CD4-positive, alpha-beta T cell (primary cell): Measurements from ENCODE around the gene CTNNA2. TPM values are rescaled to one million over a fixed set of nuclear protein-coding genes. Genes with fewer than 3 reads are reported as not detected.

Experiments
- ATAC-seq: fragments of 200-7000 bp; cut with Tn5 transposase; one replicate; pipeline ENCODE4 v1.10.0; 2022; ENCODE audit warnings: mild to moderate bottlenecking; ENCODE audit not compliant: poor library complexity
- CTCF ChIA-PET: fragments of 350-600 bp; sonication (Branson Sonifier 250); formaldehyde crosslinking; loops from one replicate; lab custom pipeline; 2021; ENCODE audit warnings: antibody characterized with exemption, inconsistent platforms; lab: Charles Lee
- POLR2A ChIA-PET: fragments of 350-600 bp; sonication (Branson Sonifier 250); formaldehyde crosslinking; loops from one replicate; lab custom pipeline; 2021; ENCODE audit warnings: antibody characterized with exemption, inconsistent platforms; lab: Charles Lee
- DNase-seq, 14 experiments: peaks; one replicate each; pipeline ENCODE4 v3.0.0-alpha.2; 2013 to 2020; ENCODE audit warnings: mixed read lengths in 2 of 14
- H3K27ac ChIP-seq, 2 donors: one replicate each; pipeline versions ENCODE4 v1.5.1 to v1.7.0; 2013; ENCODE audit warnings: low read length in 2 of 2, low read depth in 1 of 2, mild to moderate bottlenecking in 1 of 2
- H3K27me3 ChIP-seq, 2 experiments: 1 replicate in 1 of 2; 2 replicates in 1 of 2; pipeline versions ENCODE4 v1.6.1 to v1.7.0; 2013; ENCODE audit warnings: low read length in 2 of 2, control low read depth in 1 of 2, mild to moderate bottlenecking in 1 of 2, moderate library complexity in 1 of 2; ENCODE audit not compliant: insufficient read depth in 2 of 2, control insufficient read depth in 1 of 2
- H3K36me3 ChIP-seq: one replicate; pipeline ENCODE4 v1.6.1; 2013; ENCODE audit warnings: low read length, control low read depth; ENCODE audit not compliant: insufficient read depth
- H3K4me1 ChIP-seq: one replicate; pipeline ENCODE4 v1.6.1; 2013; ENCODE audit warnings: low read length, control low read depth; ENCODE audit not compliant: insufficient read depth
- H3K4me3 ChIP-seq: one replicate; pipeline ENCODE4 v1.5.1; 2013; ENCODE audit warnings: mild to moderate bottlenecking, low read length, moderate library complexity
- H3K9me3 ChIP-seq, 2 experiments: 1 replicate in 1 of 2; 2 replicates in 1 of 2; pipeline versions ENCODE4 v1.6.1 to v1.7.0; 2013; ENCODE audit warnings: low read length in 2 of 2, mild to moderate bottlenecking in 2 of 2, control low read depth in 1 of 2, moderate library complexity in 1 of 2; ENCODE audit not compliant: control insufficient read depth in 1 of 2, insufficient read depth in 1 of 2
- H3K27ac Mint-ChIP-seq: one replicate; pipeline ENCODE4 v1.8.0; 2020; ENCODE audit warnings: mixed read lengths
- H3K27me3 Mint-ChIP-seq: one replicate; pipeline ENCODE4 v1.8.0; 2021; ENCODE audit warnings: mixed read lengths
- H3K36me3 Mint-ChIP-seq: one replicate; pipeline ENCODE4 v1.8.0; 2021; ENCODE audit warnings: low read depth, mixed read lengths
- H3K4me1 Mint-ChIP-seq: one replicate; pipeline ENCODE4 v1.8.0; 2021; ENCODE audit warnings: low read depth, mixed read lengths
- H3K4me3 Mint-ChIP-seq: one replicate; pipeline ENCODE4 v1.8.0; 2020; ENCODE audit warnings: mild to moderate bottlenecking, mixed read lengths
- H3K9me3 Mint-ChIP-seq: one replicate; pipeline ENCODE4 v1.8.0; 2020; ENCODE audit warnings: mixed read lengths
- intact Hi-C, 2 experiments: fragments of 100-400 bp; cut with DNase I in 1 of 2; cut with micrococcal nuclease in 1 of 2; formaldehyde crosslinking; loops; one replicate each; pipeline versions ENCODE4 v1.15.1 to v1.9.0; 2023 to 2025; cut with DNase I, micrococcal nuclease
- total RNA-seq, 174 experiments: library from RNA in 2 of 174; stranded (reverse) in 2 of 174; gene quantifications; one replicate each; pipeline ENCODE4 v1.2.3 and lab custom pipeline; 2021 to 2026
- TF ChIP-seq, protein P1 (sequence below): fragments of 200-600 bp; IDR thresholded peaks from one replicate; pipeline ENCODE4 v1.8.0; 2022; ENCODE audit warnings: antibody characterized with exemption, mild to moderate bottlenecking

Gene CTNNA2
- total RNA-seq, 2 experiments from 2014 or later = not detected

DNA sequence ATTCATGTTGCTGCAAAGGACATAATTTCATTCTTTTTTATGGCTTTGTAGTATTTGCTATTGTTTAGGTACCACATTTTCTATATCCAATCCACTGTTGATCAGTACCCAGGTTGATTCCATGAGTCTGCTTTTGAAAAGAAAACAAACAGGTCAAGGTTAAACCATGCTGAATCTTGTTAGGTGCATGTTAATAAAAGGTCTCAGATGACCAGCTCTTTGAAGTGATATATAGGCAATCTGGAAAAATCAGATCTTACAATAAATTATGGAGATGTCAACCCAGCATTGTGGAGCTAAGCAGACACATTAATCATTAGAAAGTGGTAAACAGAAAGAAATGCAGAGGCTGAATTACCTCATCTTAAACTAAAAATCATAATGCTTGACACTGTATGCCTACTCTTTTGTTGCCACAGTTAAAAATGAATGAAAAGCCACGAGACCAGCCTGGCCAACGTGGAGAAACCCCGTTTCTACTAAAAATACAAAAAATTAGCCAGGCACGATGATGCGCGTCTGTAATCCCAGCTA, 246.0 kb downstream of the CTNNA2 start:
- no peaks in the 10 kb centered on the region for H3K27me3 ChIP-seq
- CTCF ChIA-PET = no interaction called here

DNA sequence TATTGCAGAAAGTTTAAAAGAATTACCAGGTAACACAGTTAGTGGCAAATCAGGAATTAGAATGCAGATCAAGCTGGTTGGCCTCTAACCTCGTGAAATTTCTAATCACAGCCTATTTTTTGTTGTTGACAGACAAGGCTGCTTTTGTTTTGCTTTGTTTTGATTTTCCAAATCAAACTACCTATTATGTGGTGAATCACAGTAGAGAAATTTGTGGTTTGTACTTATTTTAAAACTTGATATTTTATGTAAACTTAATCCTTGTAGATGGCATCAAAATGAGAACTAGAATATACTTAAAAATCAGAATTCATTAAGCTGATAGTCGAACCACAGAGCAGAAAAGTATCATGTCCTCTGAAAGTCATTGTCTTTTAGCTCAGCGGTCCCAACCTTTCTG, 258.1 kb downstream of the CTNNA2 start:
- Histone ChIP-seq H3K4me3 (no peak overlapping the region), H3K27me3 (no peaks in the 10 kb centered on the region), H3K36me3 (no peaks in the 10 kb centered on the region), H3K9me3 (peaks cover 0 to 9% of the 10 kb centered on the region in 2 experiments), H3K27ac (no peak overlapping the region), H3K4me1 (no peaks in the 10 kb centered on the region)
- intact Hi-C loops = no loop called here
- DNase-seq (no peak), ATAC-seq (no peak)
- TF ChIP-seq, protein P1, sequence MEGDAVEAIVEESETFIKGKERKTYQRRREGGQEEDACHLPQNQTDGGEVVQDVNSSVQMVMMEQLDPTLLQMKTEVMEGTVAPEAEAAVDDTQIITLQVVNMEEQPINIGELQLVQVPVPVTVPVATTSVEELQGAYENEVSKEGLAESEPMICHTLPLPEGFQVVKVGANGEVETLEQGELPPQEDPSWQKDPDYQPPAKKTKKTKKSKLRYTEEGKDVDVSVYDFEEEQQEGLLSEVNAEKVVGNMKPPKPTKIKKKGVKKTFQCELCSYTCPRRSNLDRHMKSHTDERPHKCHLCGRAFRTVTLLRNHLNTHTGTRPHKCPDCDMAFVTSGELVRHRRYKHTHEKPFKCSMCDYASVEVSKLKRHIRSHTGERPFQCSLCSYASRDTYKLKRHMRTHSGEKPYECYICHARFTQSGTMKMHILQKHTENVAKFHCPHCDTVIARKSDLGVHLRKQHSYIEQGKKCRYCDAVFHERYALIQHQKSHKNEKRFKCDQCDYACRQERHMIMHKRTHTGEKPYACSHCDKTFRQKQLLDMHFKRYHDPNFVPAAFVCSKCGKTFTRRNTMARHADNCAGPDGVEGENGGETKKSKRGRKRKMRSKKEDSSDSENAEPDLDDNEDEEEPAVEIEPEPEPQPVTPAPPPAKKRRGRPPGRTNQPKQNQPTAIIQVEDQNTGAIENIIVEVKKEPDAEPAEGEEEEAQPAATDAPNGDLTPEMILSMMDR = no peak
- H3K4me1 Mint-ChIP-seq = no peaks in the 10 kb centered on the region
- H3K27me3 Mint-ChIP-seq = no peaks in the 10 kb centered on the region
- ChIA-PET POLR2A (no interaction called here), CTCF (no interaction called here)
- H3K4me3 Mint-ChIP-seq = no peak overlapping the region
- H3K36me3 Mint-ChIP-seq = no peaks in the 10 kb centered on the region
- peaks cover 3% of the 10 kb centered on the region for H3K9me3 Mint-ChIP-seq
- H3K27ac Mint-ChIP-seq = no peak overlapping the region

More for the DNA sequence above, 246.0 kb downstream of the CTNNA2 start:
- no peak overlapping the region for H3K27ac ChIP-seq
- no peak for DNase-seq
- no peak overlapping the region for H3K27ac Mint-ChIP-seq
- POLR2A ChIA-PET = no interaction called here
- no peaks in the 10 kb centered on the region for H3K27me3 Mint-ChIP-seq
- no peaks in the 10 kb centered on the region for H3K36me3 ChIP-seq
- H3K4me1 Mint-ChIP-seq = no peaks in the 10 kb centered on the region
- no peak overlapping the region for H3K4me3 Mint-ChIP-seq
- H3K4me3 ChIP-seq = no peak overlapping the region
- H3K36me3 Mint-ChIP-seq = no peaks in the 10 kb centered on the region
- peaks cover 3% of the 10 kb centered on the region in 2 experiments for H3K9me3 ChIP-seq
- TF ChIP-seq, protein P1 = no peak
- peaks cover 12% of the 10 kb centered on the region for H3K9me3 Mint-ChIP-seq
- intact Hi-C loops = loop anchor here in 1 of 2 experiments (5.0 kb wide), 1 partner anchor 38 kb away; no protein-coding TSS in a partner anchor
- no peak for ATAC-seq
- no peaks in the 10 kb centered on the region for H3K4me1 ChIP-seq

DNA sequence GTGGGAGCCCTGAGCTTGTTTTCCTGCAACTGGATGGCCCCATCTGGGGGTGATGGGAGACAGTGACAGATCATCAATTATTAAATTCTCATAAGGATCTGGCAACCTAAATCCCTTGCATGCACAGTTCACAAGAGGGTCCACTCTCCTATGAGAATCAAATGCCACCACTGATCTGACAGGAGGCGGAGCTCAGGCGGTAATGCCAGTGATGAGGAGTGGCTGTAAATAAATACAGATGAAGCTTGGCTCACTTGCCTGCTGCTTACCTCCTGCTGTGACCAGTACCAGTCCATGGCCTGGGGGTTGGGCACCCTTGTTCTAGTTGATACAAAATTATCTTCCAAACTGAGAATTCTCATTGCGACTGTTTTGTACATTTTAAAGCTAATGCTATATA, 258.6 kb downstream of the CTNNA2 start:
- Mint-ChIP-seq H3K4me3 (no peak overlapping the region), H3K9me3 (peaks cover 3% of the 10 kb centered on the region), H3K27ac (no peak overlapping the region), H3K36me3 (no peaks in the 10 kb centered on the region), H3K4me1 (no peaks in the 10 kb centered on the region), H3K27me3 (no peaks in the 10 kb centered on the region)
- no peaks in the 10 kb centered on the region for H3K4me1 ChIP-seq
- H3K4me3 ChIP-seq = no peak overlapping the region
- TF ChIP-seq, protein P1 = no peak
- no peaks in the 10 kb centered on the region for H3K36me3 ChIP-seq
- ATAC-seq (no peak), DNase-seq (no peak)
- ChIA-PET POLR2A (no interaction called here), CTCF (no interaction called here)
- no peaks in the 10 kb centered on the region for H3K27me3 ChIP-seq
- H3K27ac ChIP-seq = no peak overlapping the region
- H3K9me3 ChIP-seq = peaks cover 0 to 9% of the 10 kb centered on the region in 2 experiments
- intact Hi-C loops = no loop called here
